Breast epithelium (tissue), 4 donors: ENCODE measurements around the gene SPTSSA. TPM values are rescaled to one million over a fixed set of nuclear protein-coding genes. Genes with fewer than 3 reads are reported as not detected.
"Not testable (repeated sequence)": the region's sequence is repeated elsewhere in the genome, so short reads cannot be mapped to it uniquely, and the experiment has no call there.

Experiments
- DNase-seq, 2 donors: peaks; one replicate each; pipeline ENCODE4 v3.0.0-alpha.2; 2019; ENCODE audit warnings: low spot score in 2 of 2
- H3K27ac ChIP-seq, 2 donors: fragments of 200-600 bp; sonication (generic) in 1 of 2; one replicate each; pipeline ENCODE4 v1.5.1; 2016 to 2019; ENCODE audit warnings: mild to moderate bottlenecking in 1 of 2
- H3K27me3 ChIP-seq, 2 donors: fragments of 200-600 bp; sonication (generic) in 1 of 2; one replicate each; pipeline versions ENCODE4 v1.5.1 to v1.6.0; 2017 to 2019; ENCODE audit warnings: control low read depth in 1 of 2, mild to moderate bottlenecking in 1 of 2
- H3K36me3 ChIP-seq: fragments of 200-600 bp; one replicate; pipeline ENCODE4 v1.5.1; 2019
- H3K4me1 ChIP-seq, 2 donors: fragments of 200-600 bp; sonication (generic); one replicate each; pipeline ENCODE4 v1.5.1; 2016 to 2019; ENCODE audit warnings: control low read depth in 1 of 2
- H3K4me3 ChIP-seq, 3 donors: fragments of 200-600 bp; sonication (generic); 1 replicate in 2 of 3; 2 replicates in 1 of 3; pipeline ENCODE4 v1.5.1; 2016 to 2019; ENCODE audit warnings: mild to moderate bottlenecking in 3 of 3, moderate library complexity in 2 of 3
- H3K9me3 ChIP-seq, 2 donors: fragments of 200-600 bp; sonication (generic) in 1 of 2; one replicate each; pipeline ENCODE4 v1.5.1; 2016 to 2019; ENCODE audit warnings: control low read depth in 1 of 2
- CTCF ChIP-seq, 3 donors: fragments of 450-650 bp; IDR thresholded peaks; one replicate each; pipeline ENCODE4 v1.5.1; 2016 to 2017; ENCODE audit warnings: antibody characterized with exemption in 3 of 3, mild to moderate bottlenecking in 3 of 3, moderate library complexity in 3 of 3
- POLR2A ChIP-seq: fragments of 450-650 bp; IDR thresholded peaks from one replicate; pipeline ENCODE4 v1.6.1; 2016; ENCODE audit warnings: antibody characterized with exemption, mild to moderate bottlenecking, moderate library complexity
- POLR2AphosphoS5 ChIP-seq, 3 donors: sonication (generic); formaldehyde crosslinking; IDR thresholded peaks; one replicate each; pipeline ENCODE4 v1.6.1; 2017; ENCODE audit warnings: antibody characterized with exemption in 3 of 3
- intact Hi-C: fragments of 100-400 bp; cut with DNase I; formaldehyde crosslinking; loops from one replicate; pipeline ENCODE4 v1.15.1; 2023; ENCODE audit warnings: low total_unique reads
- total RNA-seq, 3 donors: library from RNA; depleted of rRNA; stranded (reverse); fragments of >200 nt; gene quantifications; one replicate each; pipeline ENCODE4 v1.1.0, GENCODE V29; 2016

Gene SPTSSA
- total RNA-seq, 3 donors from 2014 or later = 17.1 to 67.0 (median 38.0) TPM

GRCh38 chr14:34436960-34437728, 24.9 kb downstream of the SPTSSA start:
- Histone ChIP-seq H3K27ac (no peak overlapping the region), H3K4me3 (no peak overlapping the region), H3K27me3 (no peaks in the 10 kb centered on the region), H3K36me3 (no peaks in the 10 kb centered on the region), H3K9me3 (no peaks in the 10 kb centered on the region), H3K4me1 (no peaks in the 10 kb centered on the region)
- intact Hi-C loops = no loop called here
- no peak for DNase-seq
- no peak for TF ChIP-seq POLR2AphosphoS5 (IDR thresholded peaks at IDR 0.05)
- TF ChIP-seq CTCF (IDR thresholded peaks at IDR 0.05) = no peak
- TF ChIP-seq POLR2A = no peak

- DNase-seq = no peak
- H3K27ac ChIP-seq = no peak overlapping the region
Observed at GRCh38 chr14:34436118-34436905, 25.7 kb downstream of the SPTSSA start.

GRCh38 chr14:34433957-34434356, 28.1 kb downstream of the SPTSSA start:
- Histone ChIP-seq H3K27me3 (no peaks in the 10 kb centered on the region), H3K4me3 (no peak overlapping the region), H3K4me1 (no peaks in the 10 kb centered on the region), H3K36me3 (no peaks in the 10 kb centered on the region), H3K27ac (no peak overlapping the region), H3K9me3 (no peaks in the 10 kb centered on the region)
- TF ChIP-seq POLR2AphosphoS5 (IDR thresholded peaks at IDR 0.05) = no peak
- no peak for TF ChIP-seq POLR2A
- DNase-seq = no peak
- intact Hi-C loops = no loop called here

More at GRCh38 chr14:34436118-34436905, 25.7 kb downstream of the SPTSSA start:
- Histone ChIP-seq H3K36me3 (no peaks in the 10 kb centered on the region), H3K27me3 (no peaks in the 10 kb centered on the region), H3K9me3 (no peaks in the 10 kb centered on the region), H3K4me3 (no peak overlapping the region), H3K4me1 (no peaks in the 10 kb centered on the region)
- no peak for TF ChIP-seq CTCF (IDR thresholded peaks at IDR 0.05)
- no peak for TF ChIP-seq POLR2A
- no peak for TF ChIP-seq POLR2AphosphoS5 (IDR thresholded peaks at IDR 0.05)
- intact Hi-C loops = no loop called here

- H3K27ac ChIP-seq, H3K4me1 ChIP-seq, H3K9me3 ChIP-seq, intact Hi-C loops, H3K4me3 ChIP-seq, H3K27me3 ChIP-seq, H3K36me3 ChIP-seq, DNase-seq: not testable (repeated sequence)
Observed at GRCh38 chr14:34428102-34428466, 34.0 kb downstream of the SPTSSA start.

- H3K4me1 ChIP-seq = no peaks in the 10 kb centered on the region
- no peaks in the 10 kb centered on the region for H3K36me3 ChIP-seq
- no peak for DNase-seq
- no peak overlapping the region for H3K27ac ChIP-seq
- intact Hi-C loops = no loop called here
- no peak overlapping the region for H3K4me3 ChIP-seq
- H3K27me3 ChIP-seq = no peaks in the 10 kb centered on the region
- TF ChIP-seq CTCF (IDR thresholded peaks at IDR 0.05) = no peak
- no peak for TF ChIP-seq POLR2A
- no peak for TF ChIP-seq POLR2AphosphoS5 (IDR thresholded peaks at IDR 0.05)
- no peaks in the 10 kb centered on the region for H3K9me3 ChIP-seq
Observed at GRCh38 chr14:34426313-34427295, 35.4 kb downstream of the SPTSSA start.
